ENCODE data around the gene PPIL4. TPM values are rescaled to one million over a fixed set of nuclear protein-coding genes. Genes with fewer than 3 reads are reported as not detected.

PPIL4 gene
- total RNA-seq, 1 donor from 2014 or later, result 39.9 TPM

DNA sequence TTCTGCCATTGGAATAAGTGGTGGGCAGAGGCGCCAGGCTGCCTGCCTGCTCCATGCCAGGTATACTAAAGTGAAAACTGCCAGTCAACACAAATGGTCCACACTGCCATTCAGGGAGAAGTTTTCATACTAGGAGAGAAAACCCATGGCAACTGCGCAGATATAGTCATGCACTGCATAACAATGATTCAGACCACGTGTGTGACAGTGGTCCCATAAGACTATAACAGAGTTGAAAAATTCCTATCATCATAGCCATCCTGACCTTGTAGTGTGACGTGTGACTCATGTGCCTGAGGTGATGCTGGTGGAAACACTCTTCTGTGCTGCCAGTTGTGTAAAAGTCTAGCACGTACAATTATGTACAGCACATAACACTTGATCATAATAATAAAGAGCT, 86.1 kb downstream of the PPIL4 start:
- no peak overlapping the region for H3K27ac Mint-ChIP-seq (ENCODE audit: unreplicated experiment)
- H3K9me3 Mint-ChIP-seq, result no peaks in the 10 kb centered on the region
- no peak for TF ChIP-seq CTCF (conservative IDR thresholded peaks at IDR 0.05)
- H3K4me1 Mint-ChIP-seq, result no peaks in the 10 kb centered on the region
- no peaks in the 10 kb centered on the region for H3K36me3 Mint-ChIP-seq (ENCODE audit: low read depth)
- H3K4me3 Mint-ChIP-seq, result no peak overlapping the region
- DNase-seq (ENCODE audit: low read depth, low spot score), result no peak
- H3K27me3 Mint-ChIP-seq (ENCODE audit: low read depth), result no peaks in the 10 kb centered on the region

- H3K27me3 Mint-ChIP-seq (ENCODE audit: low read depth), result no peaks in the 10 kb centered on the region
- TF ChIP-seq CTCF (conservative IDR thresholded peaks at IDR 0.05), result no peak
These were observed 87.0 kb downstream of the PPIL4 start for GRCh38 chr6:149458806-149459205.

GRCh38 chr6:149458196-149458595, 87.6 kb downstream of the PPIL4 start:
- Mint-ChIP-seq H3K4me3 (no peak overlapping the region), H3K9me3 (no peaks in the 10 kb centered on the region), H3K4me1 (no peaks in the 10 kb centered on the region), H3K27me3 (ENCODE audit: low read depth) (peaks cover 3% of the 10 kb centered on the region), H3K36me3 (ENCODE audit: low read depth) (no peaks in the 10 kb centered on the region), H3K27ac (ENCODE audit: unreplicated experiment) (no peak overlapping the region)
- no peak for TF ChIP-seq CTCF (conservative IDR thresholded peaks at IDR 0.05)
- DNase-seq (ENCODE audit: low read depth, low spot score), result no peak

More at GRCh38 chr6:149458806-149459205, 87.0 kb downstream of the PPIL4 start:
- no peaks in the 10 kb centered on the region for H3K9me3 Mint-ChIP-seq
- H3K4me3 Mint-ChIP-seq, result no peak overlapping the region
- no peak overlapping the region for H3K27ac Mint-ChIP-seq (ENCODE audit: unreplicated experiment)
- DNase-seq (ENCODE audit: low read depth, low spot score), result no peak
- no peaks in the 10 kb centered on the region for H3K4me1 Mint-ChIP-seq
- H3K36me3 Mint-ChIP-seq (ENCODE audit: low read depth), result no peaks in the 10 kb centered on the region

GRCh38 chr6:149457316-149457884, 88.4 kb downstream of the PPIL4 start:
- Mint-ChIP-seq H3K27ac (ENCODE audit: unreplicated experiment) (no peak overlapping the region), H3K36me3 (ENCODE audit: low read depth) (no peaks in the 10 kb centered on the region), H3K27me3 (ENCODE audit: low read depth) (peaks cover 7% of the 10 kb centered on the region), H3K4me3 (no peak overlapping the region), H3K4me1 (no peaks in the 10 kb centered on the region), H3K9me3 (no peaks in the 10 kb centered on the region)
- DNase-seq (ENCODE audit: low read depth, low spot score), result no peak
- no peak for TF ChIP-seq CTCF (conservative IDR thresholded peaks at IDR 0.05)

DNA sequence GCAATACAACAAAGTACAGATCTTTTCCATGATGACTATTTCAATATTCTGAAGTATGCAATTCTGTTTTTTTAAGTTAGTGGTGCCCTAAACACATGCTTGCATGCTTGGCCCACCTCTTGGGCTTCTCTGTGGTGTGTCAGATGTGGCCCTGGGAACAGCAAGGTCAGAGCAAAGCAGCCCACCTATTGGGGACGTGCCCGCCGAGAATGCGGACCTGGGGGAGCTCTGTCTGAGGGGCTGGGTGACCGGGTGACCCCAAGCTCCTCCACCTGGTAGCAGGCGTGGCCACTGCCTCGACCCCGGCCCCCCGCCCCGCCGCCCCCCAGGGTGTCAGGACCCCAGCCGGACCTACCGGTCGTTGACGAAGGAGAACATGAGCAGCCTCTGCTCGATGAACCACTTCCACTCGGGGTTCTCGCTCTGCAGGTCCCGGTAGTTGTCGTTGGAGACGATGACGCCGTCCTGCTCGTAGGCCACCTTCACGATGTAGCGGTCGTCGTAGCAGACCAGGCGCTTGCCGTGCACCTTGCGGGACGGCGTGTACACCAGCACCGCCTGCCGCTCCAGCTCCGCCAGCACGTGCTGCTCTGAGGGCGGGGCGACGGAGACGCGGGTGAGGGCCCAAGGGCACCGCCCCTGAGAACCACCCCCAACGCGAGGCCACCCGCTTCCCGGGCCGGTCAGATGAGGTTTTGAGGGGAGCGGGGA, 89.4 kb downstream of the PPIL4 start:
- H3K4me1 Mint-ChIP-seq, result no peaks in the 10 kb centered on the region
- no peaks in the 10 kb centered on the region for H3K36me3 Mint-ChIP-seq (ENCODE audit: low read depth)

More for the DNA sequence above, 89.4 kb downstream of the PPIL4 start:
- H3K9me3 Mint-ChIP-seq, result no peaks in the 10 kb centered on the region
- H3K27me3 Mint-ChIP-seq (ENCODE audit: low read depth), result peaks cover 16% of the 10 kb centered on the region
- no peak overlapping the region for H3K27ac Mint-ChIP-seq (ENCODE audit: unreplicated experiment)
- no peak for TF ChIP-seq CTCF (conservative IDR thresholded peaks at IDR 0.05)
- H3K4me3 Mint-ChIP-seq, result no peak overlapping the region
- no peak for DNase-seq (ENCODE audit: low read depth, low spot score)
